GM12878 (cell line): ENCODE results near the gene VIT.

Experiments used
- BCL11A ChIP-seq: IDR thresholded peaks from 2 replicates; pipeline ENCODE4 v1.6.1; 2011; ENCODE audit warnings: low read depth, low read length
- CTCF ChIP-seq, 3 experiments: IDR thresholded peaks in 2 of 3; conservative IDR thresholded peaks in 1 of 3; 2 replicates each; pipeline ENCODE4 v1.5.1; 2011; ENCODE audit warnings: low read depth in 3 of 3, low read length in 3 of 3, mild to moderate bottlenecking in 3 of 3, control low read depth in 2 of 3, moderate library complexity in 2 of 3, inconsistent platforms in 1 of 3, mixed read lengths in 1 of 3; ENCODE audit not compliant: control insufficient read depth in 2 of 3, insufficient read depth in 1 of 3; ENCODE audit errors: extremely low read depth in 1 of 3
- NR2F1 ChIP-seq: fragments of 450-650 bp; conservative IDR thresholded peaks from 2 replicates; pipeline ENCODE4 v1.6.1; 2017; ENCODE audit warnings: mild to moderate bottlenecking

GRCh38 chr2:36819095-36819711 is 122.7 kb downstream of the VIT start:
- TF ChIP-seq BCL11A: no peak
- TF ChIP-seq NR2F1: no peak
- peak in 1 of 3 experiments; percentile 17; a peak in 1 of 6 replicates for TF ChIP-seq CTCF (IDR thresholded peaks at IDR 0.05 in 2 of 3, conservative IDR thresholded peaks at IDR 0.05 in 1 of 3; ENCODE audit: control insufficient read depth in 2 of 3, extremely low read depth in 1 of 3, insufficient read depth in 1 of 3, low read depth in 3 of 3, low read length in 3 of 3)
